ENCODE results near the gene TMEM80.
A peak's percentile ranks its signal among the peaks of the same experiment; 100 is the strongest.

The TMEM80 gene

DNA sequence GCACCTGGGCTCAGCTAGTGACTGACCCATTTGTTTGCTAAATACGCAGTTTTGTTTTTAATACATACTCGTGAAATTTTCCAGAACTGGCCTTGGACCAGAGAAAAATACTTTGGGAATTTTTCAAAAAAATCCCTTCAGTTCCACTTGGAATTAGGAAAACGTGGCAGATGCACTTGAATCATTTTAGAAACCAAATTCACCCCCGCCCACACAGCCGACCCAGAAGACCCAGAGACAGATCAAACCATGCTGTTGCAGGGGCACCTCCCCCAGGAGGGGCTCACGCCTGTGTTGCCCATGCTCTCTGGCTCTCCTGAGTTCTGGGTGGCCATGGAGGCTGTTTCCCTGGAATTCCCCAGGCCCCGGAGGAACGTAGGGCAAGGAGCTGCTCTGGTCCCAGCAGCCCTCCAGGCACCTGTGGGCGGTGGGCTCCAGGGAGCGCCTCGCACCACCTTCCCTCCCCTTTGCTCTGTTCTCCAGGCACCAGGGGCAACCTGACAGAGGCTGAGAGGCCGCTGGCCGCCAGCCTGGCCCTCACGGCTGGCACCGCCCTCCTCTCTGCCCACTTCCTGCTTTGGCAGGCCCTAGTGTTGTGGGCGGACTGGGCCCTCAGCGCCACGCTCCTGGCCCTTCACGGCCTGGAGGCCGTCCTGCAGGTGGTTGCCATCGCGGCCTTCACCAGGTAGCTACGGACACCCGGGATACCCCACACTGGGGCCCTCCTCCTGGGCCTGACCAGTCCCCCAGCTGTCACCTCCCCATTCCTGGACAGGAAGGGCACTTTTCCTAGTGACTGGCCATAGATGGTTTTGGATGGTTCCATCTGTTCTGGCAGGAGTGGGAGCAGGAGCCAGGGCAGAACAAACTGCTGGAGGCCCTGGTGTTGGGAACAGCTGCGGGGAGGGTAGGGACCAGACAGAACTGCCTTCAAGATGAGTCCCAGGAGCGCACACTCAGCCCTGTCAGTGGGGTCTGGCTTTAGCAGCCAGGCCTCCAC lies 7.1 kb downstream of the TMEM80 start:
- no peak for DNase-seq

- DNase-seq = no peak
Measured at GRCh38 chr11:703506-703905, 7.9 kb downstream of the TMEM80 start.

DNA sequence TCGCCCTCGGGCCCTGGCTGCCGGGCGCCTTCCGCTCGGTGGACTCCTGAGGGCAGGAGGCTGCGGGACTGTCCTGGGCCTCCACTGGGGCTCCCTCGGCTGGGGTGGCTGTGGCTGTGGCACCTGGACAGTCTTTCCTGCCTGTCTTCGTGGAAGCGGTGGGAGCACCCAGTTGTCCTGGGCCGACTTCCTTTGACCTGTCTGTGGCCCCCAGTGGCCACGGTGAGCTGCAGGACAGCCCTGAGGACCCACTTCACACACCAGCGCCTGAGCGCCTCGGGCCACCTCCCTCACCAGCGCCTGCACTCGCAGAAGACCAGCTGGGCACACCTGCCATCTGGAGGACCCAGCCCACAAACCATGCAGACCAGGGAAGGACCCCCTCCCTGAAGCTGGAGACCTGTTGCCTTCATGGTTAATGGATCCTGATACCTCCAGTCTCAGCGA lies 8.6 kb downstream of the TMEM80 start:
- no peak for DNase-seq

DNA sequence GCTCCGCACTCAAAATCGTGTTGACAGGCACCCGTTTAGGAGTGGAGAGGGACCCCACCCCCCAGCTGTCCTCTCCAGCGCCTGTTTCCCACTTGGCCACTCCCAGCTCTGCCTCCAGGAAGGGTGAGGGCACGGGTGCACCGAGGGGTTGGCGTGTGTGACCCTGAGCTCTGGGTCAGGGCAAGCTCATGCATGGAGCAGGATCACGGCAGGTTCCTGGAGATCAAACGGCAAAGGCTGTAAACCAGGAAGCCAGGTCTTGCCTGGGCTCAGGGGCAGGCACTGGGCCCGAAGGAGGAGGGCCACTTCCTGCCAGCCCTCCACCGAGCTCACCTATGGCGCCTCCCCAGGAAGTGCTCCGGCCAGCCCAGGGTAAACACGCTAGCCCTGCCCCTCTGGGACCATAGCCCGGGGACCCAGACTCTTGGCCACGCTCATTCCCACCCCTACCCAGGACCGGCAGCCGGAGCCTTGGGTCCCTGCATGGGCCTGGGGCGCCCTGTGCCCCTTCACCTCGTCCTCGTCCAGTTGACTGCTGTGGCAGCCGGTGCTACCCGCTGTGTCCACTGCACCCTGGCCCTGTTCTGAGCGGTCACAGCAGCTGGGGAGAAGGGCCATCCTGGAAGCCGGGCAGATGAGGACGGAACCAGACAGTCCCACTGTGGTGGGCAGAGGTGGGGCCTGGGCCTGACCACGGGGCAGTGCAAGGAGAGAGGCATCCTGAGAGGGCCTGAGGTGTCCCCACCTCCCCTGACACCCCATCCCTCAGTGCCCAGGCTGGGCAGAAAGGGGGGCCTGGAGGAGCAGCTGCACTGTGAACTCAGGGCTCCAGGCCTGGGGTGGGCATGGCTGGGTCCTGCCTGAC lies 9.4 kb downstream of the TMEM80 start:
- DNase-seq = no peak

DNA sequence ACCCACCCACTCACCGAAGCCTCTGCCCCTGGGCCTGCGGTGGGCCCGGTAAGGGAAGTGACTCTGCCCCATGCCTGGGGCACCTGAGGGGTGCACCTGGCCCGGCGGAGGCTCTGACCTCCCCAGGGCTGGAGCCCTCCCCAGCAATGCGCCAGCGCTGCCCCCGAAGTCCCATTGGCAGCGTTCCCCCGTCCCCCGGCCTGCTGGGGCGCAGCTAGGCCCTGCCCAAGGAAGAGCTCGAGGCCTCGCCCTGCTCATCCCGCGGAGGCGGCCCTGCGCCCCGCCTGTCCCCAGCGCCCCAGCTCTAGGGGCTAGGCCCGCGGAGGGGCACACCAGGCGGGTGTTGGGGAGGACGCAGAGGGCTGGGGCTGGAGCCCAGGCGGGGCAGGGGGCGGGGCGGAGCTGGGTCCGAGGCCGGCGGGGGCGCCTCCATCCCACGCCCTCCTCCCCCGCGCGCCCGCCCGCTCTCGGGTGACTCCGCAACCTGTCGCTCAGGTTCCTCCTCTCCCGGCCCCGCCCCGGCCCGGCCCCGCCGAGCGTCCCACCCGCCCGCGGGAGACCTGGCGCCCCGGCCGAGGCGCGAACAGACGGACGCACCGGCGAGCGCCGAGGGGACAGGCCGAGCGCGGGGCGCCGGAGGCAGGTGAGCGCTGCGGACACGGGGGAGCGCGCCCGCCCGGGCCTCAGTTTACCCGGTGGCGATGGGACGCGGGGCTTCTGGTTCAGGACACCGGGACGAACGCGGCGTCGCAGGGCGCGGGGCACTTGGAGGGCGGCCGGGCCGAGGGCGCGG lies 10.2 kb downstream of the TMEM80 start, which contains the start of gene EPS8L2:
EPS8L2 (plus strand) TSS at position 586 of the 793 bp plus-strand sequence. CDS start 3,177 bp downstream, outside the sequence.
- DNase-seq = no peak

- DNase-seq = no peak
Measured at GRCh38 chr11:706439-706956, 10.9 kb downstream of the TMEM80 start.

- DNase-seq = no peak
Measured at GRCh38 chr11:706957-707816, 11.6 kb downstream of the TMEM80 start.

DNA sequence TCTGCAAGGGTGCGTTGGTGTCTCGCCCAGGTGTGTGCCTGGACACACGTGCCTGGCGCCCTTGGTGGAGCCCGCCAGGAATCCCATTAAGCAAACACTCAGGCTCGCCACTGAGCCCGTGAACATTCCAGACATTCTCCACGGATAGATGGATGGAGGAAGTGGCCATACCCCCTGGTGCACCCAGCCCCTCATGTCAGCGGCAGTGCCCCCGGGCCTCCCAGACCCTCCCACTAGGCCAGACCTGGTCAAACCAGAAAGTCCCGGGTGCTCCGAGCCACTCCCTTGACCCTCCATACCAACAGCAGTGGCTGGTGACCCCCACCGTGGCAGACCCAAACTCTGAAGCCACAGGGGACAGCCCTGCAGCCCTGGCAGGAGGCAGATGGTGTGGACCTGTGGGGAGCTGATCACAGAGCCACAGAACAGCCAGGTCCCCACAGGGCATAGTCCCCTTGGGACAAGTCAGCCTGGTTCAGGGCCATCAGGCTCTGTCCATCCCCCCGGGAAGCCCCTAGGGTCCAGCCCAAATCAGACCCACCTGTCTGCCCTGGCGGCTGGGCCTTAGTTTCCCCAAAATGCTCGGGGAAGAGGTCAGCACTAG lies 12.3 kb downstream of the TMEM80 start:
- no peak for DNase-seq

DNA sequence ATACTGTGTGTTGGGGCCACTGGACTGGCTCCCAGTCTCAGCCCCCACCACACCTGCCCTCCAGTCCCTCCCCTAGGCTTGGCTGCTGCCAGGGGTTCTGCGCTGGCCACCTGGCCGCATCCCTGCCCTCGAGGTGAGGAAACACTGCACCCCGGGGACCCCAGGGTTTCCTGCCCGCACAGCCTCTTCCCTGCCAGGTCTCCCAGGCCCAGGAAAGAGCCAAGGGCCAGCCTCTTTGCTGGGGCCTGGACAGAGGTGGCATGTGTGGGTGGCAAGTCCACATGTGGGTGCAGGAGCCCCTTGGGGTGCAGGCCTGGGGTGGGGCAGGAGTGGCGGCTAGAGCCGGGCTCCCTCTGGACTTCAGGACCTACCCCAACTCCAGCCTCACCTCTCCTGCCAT lies 12.9 kb downstream of the TMEM80 start:
- DNase-seq = no peak

GRCh38 chr11:709109-709997 lies 13.7 kb downstream of the TMEM80 start:
- DNase-seq = no peak

GRCh38 chr11:714436-714835 lies 18.8 kb downstream of the TMEM80 start:
- DNase-seq = no peak

DNA sequence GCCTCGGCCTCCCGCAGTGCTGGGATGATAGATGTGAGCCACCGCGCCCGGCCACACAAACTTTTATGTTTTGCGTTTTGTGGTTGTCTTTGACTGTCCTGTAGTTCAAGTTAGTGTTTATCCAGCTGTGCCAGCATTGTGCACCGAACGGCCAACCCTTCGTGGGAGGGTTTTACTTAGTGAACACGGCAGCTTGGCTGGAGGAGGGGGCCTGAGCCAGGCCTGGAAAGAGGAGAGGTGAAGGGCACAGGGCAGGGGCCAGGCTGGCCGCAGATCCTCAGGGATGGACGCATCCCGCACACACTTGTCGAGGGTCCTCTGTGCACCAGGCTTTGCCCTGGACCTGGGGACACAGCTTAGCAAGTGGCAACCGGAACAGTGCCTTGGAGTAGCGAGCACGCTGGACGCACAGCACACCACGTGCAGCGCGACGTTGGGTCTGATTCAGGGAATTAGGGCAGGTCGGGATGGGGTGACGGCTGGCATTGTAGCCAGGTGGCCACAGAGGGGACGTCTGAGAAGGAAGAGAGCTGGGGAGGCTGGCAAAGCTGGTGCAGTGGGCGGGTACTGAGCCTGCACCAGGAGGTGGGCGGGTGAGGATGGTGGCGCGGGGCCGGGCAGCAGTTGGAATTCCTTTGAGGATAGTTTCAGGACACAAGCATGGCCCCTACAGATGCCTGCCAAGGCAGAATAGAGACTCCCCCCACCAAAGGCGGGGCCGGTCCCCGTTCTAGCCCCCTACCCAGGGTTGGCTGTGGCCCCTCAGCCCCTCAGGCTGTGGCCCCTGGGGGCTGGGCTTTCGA lies 23.8 kb downstream of the TMEM80 start:
- no peak for DNase-seq

- DNase-seq = no peak
Measured at GRCh38 chr11:720017-720641, 24.5 kb downstream of the TMEM80 start.

- DNase-seq = no peak
Measured at GRCh38 chr11:720642-721246, 25.1 kb downstream of the TMEM80 start.

- DNase-seq = no peak
Measured at GRCh38 chr11:721247-721740, 25.7 kb downstream of the TMEM80 start.

DNA sequence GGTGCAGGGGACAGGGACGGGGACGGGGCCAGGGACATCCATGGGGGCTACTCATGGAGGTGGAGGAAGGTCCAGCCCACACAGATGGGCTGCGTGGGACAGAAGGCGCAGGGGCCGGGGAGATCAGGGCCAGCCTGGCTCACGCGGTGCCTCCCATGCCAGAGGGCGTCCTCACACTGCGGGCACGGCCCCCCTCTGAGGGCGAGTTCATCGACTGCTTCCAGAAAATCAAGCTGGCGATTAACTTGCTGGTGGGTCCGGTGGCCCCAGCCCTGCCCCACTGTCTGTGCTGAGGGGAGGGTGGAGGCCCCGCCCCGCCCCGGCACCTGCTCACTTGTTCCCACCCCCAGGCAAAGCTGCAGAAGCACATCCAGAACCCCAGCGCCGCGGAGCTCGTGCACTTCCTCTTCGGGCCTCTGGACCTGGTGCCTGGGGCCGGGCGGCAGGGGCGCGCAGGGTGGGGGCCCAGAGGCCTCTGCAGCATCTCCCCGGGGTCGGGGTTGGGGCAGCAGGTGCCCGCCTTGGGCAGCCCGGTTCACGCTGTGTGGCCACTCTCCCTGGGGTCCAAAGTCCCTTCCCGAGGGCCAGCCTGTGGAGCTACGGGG lies 26.2 kb downstream of the TMEM80 start:
- DNase-seq = peak; percentile 50

GRCh38 chr11:722346-722811 lies 26.8 kb downstream of the TMEM80 start:
- no peak for DNase-seq
